ENCODE results near the gene MYBPC2. TPM values are rescaled to one million over a fixed set of nuclear protein-coding genes. Genes with fewer than 3 reads are reported as not detected.

The MYBPC2 gene
- total RNA-seq, 4 donors from 2014 or later: not detected

GRCh38 chr19:50458396-50459066 is 25.8 kb downstream of the MYBPC2 start:
- H3K9me3 ChIP-seq: no peaks in the 10 kb centered on the region
- no peaks in the 10 kb centered on the region for H3K36me3 ChIP-seq
- TF ChIP-seq POLR2A (IDR thresholded peaks at IDR 0.05): no peak
- 20% methylated on average over 5 of the region's 50 CpGs; no CpG with 5 or more reads in 1 of the 2 donors for WGBS, 2 donors (ENCODE audit: low coverage in 1 of 2)
- no peak overlapping the region for H3K27ac ChIP-seq
- ATAC-seq: no peak
- H3K4me3 ChIP-seq: no peak overlapping the region
- H3K4me1 ChIP-seq: no peaks in the 10 kb centered on the region
- H3K27me3 ChIP-seq: peaks cover 84% of the 10 kb centered on the region

- Histone ChIP-seq H3K4me3 (no peak overlapping the region), H3K4me1 (no peaks in the 10 kb centered on the region), H3K36me3 (no peaks in the 10 kb centered on the region), H3K9me3 (no peaks in the 10 kb centered on the region), H3K27ac (no peak overlapping the region), H3K27me3 (peaks cover 82% of the 10 kb centered on the region)
- WGBS, 2 donors (ENCODE audit: low coverage in 1 of 2): 33% methylated on average over 3 of the region's 32 CpGs; no CpG with 5 or more reads in 1 of the 2 donors
- no peak for TF ChIP-seq EP300 (IDR thresholded peaks at IDR 0.05)
- no peak for TF ChIP-seq POLR2A (IDR thresholded peaks at IDR 0.05)
- no peak for TF ChIP-seq CTCF (IDR thresholded peaks at IDR 0.05)
- no peak for TF ChIP-seq POLR2AphosphoS5 (IDR thresholded peaks at IDR 0.05)
- no peak for ATAC-seq
Observed at GRCh38 chr19:50459067-50459456, 26.4 kb downstream of the MYBPC2 start.

- H3K36me3 ChIP-seq: no peaks in the 10 kb centered on the region
- no peaks in the 10 kb centered on the region for H3K4me1 ChIP-seq
- H3K27me3 ChIP-seq: peaks cover 84% of the 10 kb centered on the region
- no peak overlapping the region for H3K27ac ChIP-seq
- H3K4me3 ChIP-seq: no peak overlapping the region
- ATAC-seq: no peak
- no peaks in the 10 kb centered on the region for H3K9me3 ChIP-seq
- WGBS, 2 donors (ENCODE audit: low coverage in 1 of 2): 40% methylated on average over 1 of the region's 1 CpG; no CpG with 5 or more reads in 1 of the 2 donors
- TF ChIP-seq CTCF (IDR thresholded peaks at IDR 0.05) (no peak), POLR2AphosphoS5 (IDR thresholded peaks at IDR 0.05) (no peak), EP300 (IDR thresholded peaks at IDR 0.05) (no peak), POLR2A (IDR thresholded peaks at IDR 0.05) (no peak)
Observed at GRCh38 chr19:50459638-50460037, 26.9 kb downstream of the MYBPC2 start.

GRCh38 chr19:50460161-50460765 is 27.6 kb downstream of the MYBPC2 start:
- no peaks in the 10 kb centered on the region for H3K36me3 ChIP-seq
- peaks cover 86% of the 10 kb centered on the region for H3K27me3 ChIP-seq
- no peak for TF ChIP-seq POLR2A (IDR thresholded peaks at IDR 0.05)
- no peak for TF ChIP-seq CTCF (IDR thresholded peaks at IDR 0.05)
- TF ChIP-seq POLR2AphosphoS5 (IDR thresholded peaks at IDR 0.05): no peak
- no peak for TF ChIP-seq EP300 (IDR thresholded peaks at IDR 0.05)
- 22 to 23% methylated on average over 11 to 13 of the region's 13 CpGs for WGBS, 2 donors (ENCODE audit: low coverage in 1 of 2)
- H3K9me3 ChIP-seq: no peaks in the 10 kb centered on the region
- no peaks in the 10 kb centered on the region for H3K4me1 ChIP-seq
- no peak overlapping the region for H3K27ac ChIP-seq
- no peak overlapping the region for H3K4me3 ChIP-seq
- no peak for ATAC-seq

DNA sequence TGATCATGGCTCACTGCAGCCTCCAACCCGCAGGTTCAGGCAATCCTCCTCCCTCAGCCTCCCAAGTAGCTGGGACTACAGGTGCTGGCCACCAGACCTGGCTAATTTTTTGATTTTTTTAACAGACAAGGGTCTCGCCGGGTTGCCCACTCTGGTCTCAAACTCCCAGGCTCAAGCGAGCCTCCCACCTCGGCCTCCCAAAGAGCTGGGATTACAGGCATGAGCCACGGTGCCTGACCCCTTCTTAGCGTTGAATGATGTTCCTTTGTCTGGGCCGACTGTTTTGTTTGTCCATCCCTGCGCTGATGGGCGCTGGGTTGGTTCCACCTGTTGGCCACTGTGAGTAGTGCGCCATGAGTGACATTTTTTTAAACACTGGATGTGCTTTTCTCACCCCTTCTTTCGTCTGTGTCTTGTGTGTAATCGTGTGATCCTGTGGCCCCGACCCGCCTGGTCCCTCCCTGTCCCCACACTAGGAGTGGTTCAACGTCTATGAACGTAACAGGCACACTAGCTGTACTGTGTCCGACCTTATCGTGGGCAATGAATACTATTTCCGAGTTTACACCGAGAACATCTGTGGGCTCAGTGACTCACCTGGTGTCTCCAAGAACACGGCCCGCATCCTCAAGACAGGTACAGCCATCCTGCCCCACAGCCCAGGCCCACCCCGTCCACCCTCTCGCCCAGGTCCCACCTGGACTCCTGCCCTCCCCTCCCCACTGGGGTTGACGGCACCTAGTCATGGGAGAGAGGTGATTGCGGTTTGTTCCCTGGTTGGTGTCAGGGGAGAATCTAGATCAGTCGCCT is 28.6 kb downstream of the MYBPC2 start:
- 3 to 17% methylated on average over 13 to 20 of the region's 28 CpGs for WGBS, 2 donors (ENCODE audit: low coverage in 1 of 2)
- Histone ChIP-seq H3K9me3 (no peaks in the 10 kb centered on the region), H3K27me3 (peaks cover 93% of the 10 kb centered on the region), H3K4me3 (no peak overlapping the region), H3K27ac (no peak overlapping the region), H3K4me1 (no peaks in the 10 kb centered on the region), H3K36me3 (no peaks in the 10 kb centered on the region)
- no peak for ATAC-seq
- TF ChIP-seq POLR2AphosphoS5 (IDR thresholded peaks at IDR 0.05): no peak
- peak in 3 of 4 experiments; percentile 61 to 84 (median 79) for TF ChIP-seq CTCF (IDR thresholded peaks at IDR 0.05)

Measured in gastroesophageal sphincter (tissue), 4 donors.